SK-N-SH treated with all-trans-retinoic acid at 6 μM for 48 hours (cell line): ENCODE results near the gene ECHDC3.

Source experiments
- ATAC-seq: fragments of 200-7000 bp; cut with Tn5 transposase; 3 replicates; pipeline ENCODE4 v1.9.1; 2020; ENCODE audit warnings: mild to moderate bottlenecking, moderate library complexity
- ARNTL ChIP-seq: fragments of 450-650 bp; formaldehyde crosslinking; IDR thresholded peaks from 2 replicates; pipeline ENCODE4 v1.5.0; 2020; ENCODE audit warnings: low read depth, mild to moderate bottlenecking, moderate library complexity, borderline replicate concordance
- BACH2 ChIP-seq: fragments of 250-450 bp; sonication (Bioruptor Pico); IDR thresholded peaks from 2 replicates; pipeline ENCODE4 v1.9.0; 2021; ENCODE audit warnings: mild to moderate bottlenecking, borderline replicate concordance
- CSDC2 ChIP-seq: fragments of 250-450 bp; sonication (Bioruptor Pico); IDR thresholded peaks from 2 replicates; pipeline ENCODE4 v1.5.0; 2020; ENCODE audit warnings: mild to moderate bottlenecking, moderate library complexity
- ESRRG ChIP-seq: fragments of 250-450 bp; sonication (Bioruptor Pico); IDR thresholded peaks from 2 replicates; pipeline ENCODE4 v1.6.1; 2021; ENCODE audit warnings: mild to moderate bottlenecking
- GLIS3 ChIP-seq: fragments of 250-450 bp; sonication (Bioruptor Pico); IDR thresholded peaks from 2 replicates; pipeline ENCODE4 v1.5.0; 2020; ENCODE audit warnings: mild to moderate bottlenecking, moderate library complexity
- ISL1 ChIP-seq: fragments of 250-450 bp; sonication (Bioruptor Pico); IDR thresholded peaks from 2 replicates; pipeline ENCODE4 v2.1.2; 2022; ENCODE audit warnings: mild to moderate bottlenecking, moderate library complexity
- OSR1 ChIP-seq: fragments of 250-450 bp; sonication (Bioruptor Pico); IDR thresholded peaks from 2 replicates; pipeline ENCODE4 v1.8.0; 2022; ENCODE audit warnings: moderate library complexity, mild to moderate bottlenecking, inconsistent platforms
- PPARA ChIP-seq: fragments of 250-450 bp; sonication (Bioruptor Pico); IDR thresholded peaks from 2 replicates; pipeline ENCODE4 v1.5.0; 2020; ENCODE audit warnings: mild to moderate bottlenecking, borderline replicate concordance
- RARB ChIP-seq: fragments of 250-450 bp; sonication (Bioruptor Pico); IDR thresholded peaks from 2 replicates; pipeline ENCODE4 v1.8.0; 2021; ENCODE audit warnings: mild to moderate bottlenecking, moderate library complexity
- SNAI2 ChIP-seq: fragments of 250-450 bp; sonication (Bioruptor Pico); IDR thresholded peaks from 2 replicates; pipeline ENCODE4 v1.5.0; 2020; ENCODE audit warnings: mild to moderate bottlenecking, moderate library complexity
- TCF4 ChIP-seq: fragments of 250-450 bp; sonication (Bioruptor Pico); IDR thresholded peaks from 2 replicates; pipeline ENCODE4 v1.8.0; 2021; ENCODE audit warnings: mild to moderate bottlenecking, moderate library complexity, borderline replicate concordance
- ZC3H10 ChIP-seq: fragments of 250-450 bp; sonication (Bioruptor Pico); IDR thresholded peaks from 2 replicates; pipeline ENCODE4 v1.5.1; 2021; ENCODE audit warnings: mild to moderate bottlenecking, moderate library complexity
- ZFP3 ChIP-seq: fragments of 250-450 bp; sonication (Bioruptor Pico); IDR thresholded peaks from 2 replicates; pipeline ENCODE4 v1.5.0; 2020; ENCODE audit warnings: mild to moderate bottlenecking, moderate library complexity
- ZFP30 ChIP-seq: fragments of 450-650 bp; formaldehyde crosslinking; IDR thresholded peaks from 2 replicates; pipeline ENCODE4 v1.5.0; 2022; ENCODE audit warnings: mild to moderate bottlenecking, moderate library complexity
- ZNF565 ChIP-seq: fragments of 450-650 bp; formaldehyde crosslinking; conservative IDR thresholded peaks from 2 replicates; pipeline ENCODE4 v1.5.0; 2020; ENCODE audit warnings: low read depth, mild to moderate bottlenecking, moderate library complexity
- ZNF70 ChIP-seq: fragments of 450-650 bp; formaldehyde crosslinking; IDR thresholded peaks from 2 replicates; pipeline ENCODE4 v1.5.0; 2020; ENCODE audit warnings: mild to moderate bottlenecking, moderate library complexity
- ZNF8 ChIP-seq: fragments of 450-650 bp; formaldehyde crosslinking; IDR thresholded peaks from 2 replicates; pipeline ENCODE4 v1.5.0; 2020; ENCODE audit warnings: mild to moderate bottlenecking, moderate library complexity
- TF ChIP-seq, protein P1 (sequence below): fragments of 250-450 bp; sonication (Bioruptor Pico); IDR thresholded peaks from 2 replicates; pipeline ENCODE4 v1.5.1; 2020; ENCODE audit warnings: low read depth, mild to moderate bottlenecking, moderate library complexity
- TF ChIP-seq, protein P2 (sequence below): fragments of 250-450 bp; sonication (Bioruptor Pico); IDR thresholded peaks from 2 replicates; pipeline ENCODE4 v1.5.1; 2021; ENCODE audit warnings: mild to moderate bottlenecking, moderate library complexity
- TF ChIP-seq, protein P3 (sequence below): fragments of 250-450 bp; sonication (Bioruptor Pico); IDR thresholded peaks from 2 replicates; pipeline ENCODE4 v1.8.0; 2021; ENCODE audit warnings: low read depth, mild to moderate bottlenecking, moderate library complexity, borderline replicate concordance
- TF ChIP-seq, protein P4 (sequence below): fragments of 250-450 bp; sonication (Bioruptor Pico); IDR thresholded peaks from 2 replicates; pipeline ENCODE4 v1.8.0; 2020; ENCODE audit warnings: mild to moderate bottlenecking, moderate library complexity, borderline replicate concordance

Gene ECHDC3

DNA sequence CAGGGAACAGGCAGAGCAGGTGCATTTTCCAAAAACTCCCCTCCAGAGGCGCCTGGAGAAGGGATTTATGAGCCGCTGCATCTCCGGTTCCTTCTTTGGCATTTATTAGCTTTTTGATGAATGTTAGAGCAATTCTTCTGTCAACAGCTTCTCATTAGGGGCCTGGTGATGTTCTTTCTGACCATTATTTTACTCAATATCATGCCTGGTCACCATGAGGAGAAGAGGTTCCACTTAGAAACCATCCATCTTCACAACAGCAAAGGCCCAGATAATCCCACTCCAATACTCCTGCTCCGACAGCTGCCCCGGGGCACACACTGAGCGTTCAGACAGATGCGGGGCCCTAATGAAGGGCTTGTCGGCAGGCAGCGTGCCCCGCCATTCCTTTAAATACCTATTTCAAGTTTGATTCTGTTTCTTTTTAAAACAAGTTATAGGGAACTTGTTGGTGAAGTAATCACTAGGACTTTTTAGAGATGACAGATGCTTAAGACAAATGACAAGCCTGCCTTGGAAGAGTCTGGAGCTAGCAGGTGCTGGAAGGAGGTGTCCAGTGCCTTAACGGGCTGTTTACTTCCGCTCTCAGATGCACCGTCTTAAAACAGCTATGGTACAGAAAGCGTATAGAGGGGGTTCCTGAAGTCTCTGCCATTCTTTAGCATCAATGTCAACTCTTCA, 31.7 kb downstream of the ECHDC3 start:
- ATAC-seq: no peak
- TF ChIP-seq SNAI2 (CRISPR knock-in tag) (no peak), ARNTL (no peak), RARB (CRISPR knock-in tag) (no peak), ZNF8 (CRISPR knock-in tag) (no peak), ZC3H10 (CRISPR knock-in tag) (no peak), BACH2 (CRISPR knock-in tag) (no peak), ZNF70 (CRISPR knock-in tag) (no peak)
- TF ChIP-seq, protein P1, sequence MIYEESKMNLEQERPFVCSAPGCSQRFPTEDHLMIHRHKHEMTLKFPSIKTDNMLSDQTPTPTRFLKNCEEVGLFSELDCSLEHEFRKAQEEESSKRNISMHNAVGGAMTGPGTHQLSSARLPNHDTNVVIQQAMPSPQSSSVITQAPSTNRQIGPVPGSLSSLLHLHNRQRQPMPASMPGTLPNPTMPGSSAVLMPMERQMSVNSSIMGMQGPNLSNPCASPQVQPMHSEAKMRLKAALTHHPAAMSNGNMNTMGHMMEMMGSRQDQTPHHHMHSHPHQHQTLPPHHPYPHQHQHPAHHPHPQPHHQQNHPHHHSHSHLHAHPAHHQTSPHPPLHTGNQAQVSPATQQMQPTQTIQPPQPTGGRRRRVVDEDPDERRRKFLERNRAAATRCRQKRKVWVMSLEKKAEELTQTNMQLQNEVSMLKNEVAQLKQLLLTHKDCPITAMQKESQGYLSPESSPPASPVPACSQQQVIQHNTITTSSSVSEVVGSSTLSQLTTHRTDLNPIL (CRISPR knock-in tag): no peak

DNA sequence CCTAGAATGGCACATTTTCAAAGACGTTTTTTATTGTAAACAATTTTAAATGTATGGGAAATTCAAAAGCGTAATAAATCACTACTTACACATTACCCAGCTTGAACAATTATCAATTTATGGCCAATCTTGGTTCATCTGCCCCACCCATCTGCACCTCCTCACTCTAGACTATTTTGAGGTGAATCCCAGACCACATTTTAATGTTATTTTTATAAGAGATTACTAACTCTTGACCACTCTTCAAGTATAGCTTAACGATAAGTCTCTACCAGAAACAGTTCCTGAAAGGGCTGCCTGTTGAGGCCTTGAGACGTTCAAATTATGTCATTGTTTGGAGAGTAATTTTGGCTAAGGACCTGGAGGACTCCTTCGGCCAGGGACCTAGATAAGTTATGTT, 33.2 kb downstream of the ECHDC3 start:
- TF ChIP-seq, protein P2, sequence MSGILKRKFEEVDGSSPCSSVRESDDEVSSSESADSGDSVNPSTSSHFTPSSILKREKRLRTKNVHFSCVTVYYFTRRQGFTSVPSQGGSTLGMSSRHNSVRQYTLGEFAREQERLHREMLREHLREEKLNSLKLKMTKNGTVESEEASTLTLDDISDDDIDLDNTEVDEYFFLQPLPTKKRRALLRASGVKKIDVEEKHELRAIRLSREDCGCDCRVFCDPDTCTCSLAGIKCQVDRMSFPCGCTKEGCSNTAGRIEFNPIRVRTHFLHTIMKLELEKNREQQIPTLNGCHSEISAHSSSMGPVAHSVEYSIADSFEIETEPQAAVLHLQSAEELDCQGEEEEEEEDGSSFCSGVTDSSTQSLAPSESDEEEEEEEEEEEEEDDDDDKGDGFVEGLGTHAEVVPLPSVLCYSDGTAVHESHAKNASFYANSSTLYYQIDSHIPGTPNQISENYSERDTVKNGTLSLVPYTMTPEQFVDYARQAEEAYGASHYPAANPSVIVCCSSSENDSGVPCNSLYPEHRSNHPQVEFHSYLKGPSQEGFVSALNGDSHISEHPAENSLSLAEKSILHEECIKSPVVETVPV: no peak
- TF ChIP-seq, protein P3, sequence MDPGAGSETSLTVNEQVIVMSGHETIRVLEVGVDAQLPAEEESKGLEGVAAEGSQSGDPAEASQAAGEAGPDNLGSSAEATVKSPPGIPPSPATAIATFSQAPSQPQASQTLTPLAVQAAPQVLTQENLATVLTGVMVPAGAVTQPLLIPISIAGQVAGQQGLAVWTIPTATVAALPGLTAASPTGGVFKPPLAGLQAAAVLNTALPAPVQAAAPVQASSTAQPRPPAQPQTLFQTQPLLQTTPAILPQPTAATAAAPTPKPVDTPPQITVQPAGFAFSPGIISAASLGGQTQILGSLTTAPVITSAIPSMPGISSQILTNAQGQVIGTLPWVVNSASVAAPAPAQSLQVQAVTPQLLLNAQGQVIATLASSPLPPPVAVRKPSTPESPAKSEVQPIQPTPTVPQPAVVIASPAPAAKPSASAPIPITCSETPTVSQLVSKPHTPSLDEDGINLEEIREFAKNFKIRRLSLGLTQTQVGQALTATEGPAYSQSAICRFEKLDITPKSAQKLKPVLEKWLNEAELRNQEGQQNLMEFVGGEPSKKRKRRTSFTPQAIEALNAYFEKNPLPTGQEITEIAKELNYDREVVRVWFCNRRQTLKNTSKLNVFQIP (CRISPR knock-in tag): no peak
- TF ChIP-seq OSR1 (no peak), ISL1 (no peak), ZFP3 (no peak), GLIS3 (CRISPR knock-in tag) (no peak), ARNTL (no peak), ZFP30 (no peak), CSDC2 (CRISPR knock-in tag) (no peak), ZNF70 (CRISPR knock-in tag) (no peak), RARB (CRISPR knock-in tag) (no peak)
- TF ChIP-seq, protein P4, sequence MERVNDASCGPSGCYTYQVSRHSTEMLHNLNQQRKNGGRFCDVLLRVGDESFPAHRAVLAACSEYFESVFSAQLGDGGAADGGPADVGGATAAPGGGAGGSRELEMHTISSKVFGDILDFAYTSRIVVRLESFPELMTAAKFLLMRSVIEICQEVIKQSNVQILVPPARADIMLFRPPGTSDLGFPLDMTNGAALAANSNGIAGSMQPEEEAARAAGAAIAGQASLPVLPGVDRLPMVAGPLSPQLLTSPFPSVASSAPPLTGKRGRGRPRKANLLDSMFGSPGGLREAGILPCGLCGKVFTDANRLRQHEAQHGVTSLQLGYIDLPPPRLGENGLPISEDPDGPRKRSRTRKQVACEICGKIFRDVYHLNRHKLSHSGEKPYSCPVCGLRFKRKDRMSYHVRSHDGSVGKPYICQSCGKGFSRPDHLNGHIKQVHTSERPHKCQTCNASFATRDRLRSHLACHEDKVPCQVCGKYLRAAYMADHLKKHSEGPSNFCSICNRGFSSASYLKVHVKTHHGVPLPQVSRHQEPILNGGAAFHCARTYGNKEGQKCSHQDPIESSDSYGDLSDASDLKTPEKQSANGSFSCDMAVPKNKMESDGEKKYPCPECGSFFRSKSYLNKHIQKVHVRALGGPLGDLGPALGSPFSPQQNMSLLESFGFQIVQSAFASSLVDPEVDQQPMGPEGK: no peak
- TF ChIP-seq, protein P1 (CRISPR knock-in tag): no peak
- ATAC-seq: no peak

DNA sequence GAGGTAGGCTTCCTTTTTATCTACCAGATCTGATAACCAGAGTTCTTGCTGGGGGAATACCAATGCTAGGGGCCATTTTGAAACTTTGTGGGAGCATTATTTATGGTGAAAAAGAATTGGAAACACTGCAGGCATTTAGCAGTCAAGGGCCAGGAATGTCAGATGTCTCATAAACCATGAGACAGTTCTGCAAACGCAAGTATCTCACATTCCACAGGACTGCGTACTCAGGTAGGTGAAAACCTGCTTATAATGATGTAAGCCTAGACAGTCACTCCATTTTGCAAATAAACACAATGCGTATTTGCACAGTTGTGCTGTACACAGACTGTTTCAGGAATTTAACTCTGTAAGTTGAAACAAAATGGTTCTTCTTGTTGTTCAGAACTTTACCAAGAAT, 33.9 kb downstream of the ECHDC3 start:
- TF ChIP-seq, protein P3 (CRISPR knock-in tag): no peak
- TF ChIP-seq RARB (CRISPR knock-in tag): no peak
- TF ChIP-seq ZNF565 (CRISPR knock-in tag): no peak
- no peak for TF ChIP-seq ZFP30
- no peak for TF ChIP-seq BACH2 (CRISPR knock-in tag)
- no peak for TF ChIP-seq CSDC2 (CRISPR knock-in tag)
- TF ChIP-seq ESRRG (CRISPR knock-in tag): no peak
- no peak for TF ChIP-seq ZC3H10 (CRISPR knock-in tag)
- no peak for TF ChIP-seq ZFP3
- TF ChIP-seq OSR1: no peak
- TF ChIP-seq SNAI2 (CRISPR knock-in tag): no peak
- no peak for TF ChIP-seq TCF4
- no peak for TF ChIP-seq GLIS3 (CRISPR knock-in tag)
- TF ChIP-seq ARNTL: no peak
- no peak for TF ChIP-seq ZNF8 (CRISPR knock-in tag)
- no peak for TF ChIP-seq PPARA (CRISPR knock-in tag)
- TF ChIP-seq, protein P4: no peak
- TF ChIP-seq ISL1: no peak
- TF ChIP-seq, all 23 proteins: peak for 0
- ATAC-seq: no peak
